ENCODE results near the gene MPV17L2.
A peak's percentile ranks its signal among the peaks of the same experiment; 100 is the strongest.

Gene MPV17L2

GRCh38 chr19:18160493-18160970 is 32.5 kb upstream of the MPV17L2 start:
- no peak for DNase-seq (ENCODE audit: low read depth in 1 of 2, low spot score in 1 of 2)

GRCh38 chr19:18160971-18161635 is 31.9 kb upstream of the MPV17L2 start:
- DNase-seq (ENCODE audit: low read depth in 1 of 2, low spot score in 1 of 2): peak; percentile 77 to 78

DNA sequence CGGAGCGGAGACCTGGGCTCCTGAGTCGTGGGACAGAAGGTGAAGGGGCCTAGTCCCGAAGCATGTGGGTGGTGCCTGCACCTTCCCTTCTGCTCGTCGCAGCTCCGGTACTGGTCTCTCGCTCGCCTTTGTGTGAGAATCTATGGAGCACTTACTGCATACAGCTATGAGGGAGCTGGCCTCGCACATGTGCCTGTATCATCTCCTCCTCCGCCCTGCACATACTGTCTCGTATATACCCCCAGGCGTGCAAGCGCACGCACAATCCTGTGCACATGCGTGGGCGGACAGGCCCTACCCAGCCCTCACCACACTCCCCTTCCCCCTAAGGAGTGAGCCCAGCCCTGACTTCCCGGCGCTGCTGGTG is 31.4 kb upstream of the MPV17L2 start:
- no peak for DNase-seq (ENCODE audit: low read depth in 1 of 2, low spot score in 1 of 2)

GRCh38 chr19:18164072-18164471 is 28.9 kb upstream of the MPV17L2 start:
- no peak for DNase-seq (ENCODE audit: low read depth in 1 of 2, low spot score in 1 of 2)

GRCh38 chr19:18165794-18166544 is 27.0 kb upstream of the MPV17L2 start:
- no peak for DNase-seq (ENCODE audit: low read depth in 1 of 2, low spot score in 1 of 2)

DNA sequence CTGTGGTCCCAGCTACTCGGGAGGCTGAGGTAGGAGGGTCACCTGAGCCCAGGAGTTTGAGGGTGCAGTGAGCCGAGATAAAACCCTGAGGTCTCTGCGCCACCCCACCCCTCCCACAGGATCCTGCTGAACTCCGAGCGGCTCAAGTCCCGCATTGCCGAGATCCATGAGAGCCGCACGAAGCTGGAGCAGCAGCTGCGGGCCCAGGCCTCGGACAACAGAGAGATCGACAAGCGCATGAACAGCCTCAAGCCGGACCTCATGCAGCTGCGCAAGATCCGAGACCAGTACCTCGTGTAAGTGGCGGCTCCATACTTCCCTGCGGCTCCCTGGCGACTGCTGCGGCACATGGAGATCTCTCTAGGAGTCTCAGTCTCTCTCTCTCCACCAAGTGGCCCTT is 26.0 kb upstream of the MPV17L2 start:
- DNase-seq (ENCODE audit: low read depth in 1 of 2, low spot score in 1 of 2): no peak

DNA sequence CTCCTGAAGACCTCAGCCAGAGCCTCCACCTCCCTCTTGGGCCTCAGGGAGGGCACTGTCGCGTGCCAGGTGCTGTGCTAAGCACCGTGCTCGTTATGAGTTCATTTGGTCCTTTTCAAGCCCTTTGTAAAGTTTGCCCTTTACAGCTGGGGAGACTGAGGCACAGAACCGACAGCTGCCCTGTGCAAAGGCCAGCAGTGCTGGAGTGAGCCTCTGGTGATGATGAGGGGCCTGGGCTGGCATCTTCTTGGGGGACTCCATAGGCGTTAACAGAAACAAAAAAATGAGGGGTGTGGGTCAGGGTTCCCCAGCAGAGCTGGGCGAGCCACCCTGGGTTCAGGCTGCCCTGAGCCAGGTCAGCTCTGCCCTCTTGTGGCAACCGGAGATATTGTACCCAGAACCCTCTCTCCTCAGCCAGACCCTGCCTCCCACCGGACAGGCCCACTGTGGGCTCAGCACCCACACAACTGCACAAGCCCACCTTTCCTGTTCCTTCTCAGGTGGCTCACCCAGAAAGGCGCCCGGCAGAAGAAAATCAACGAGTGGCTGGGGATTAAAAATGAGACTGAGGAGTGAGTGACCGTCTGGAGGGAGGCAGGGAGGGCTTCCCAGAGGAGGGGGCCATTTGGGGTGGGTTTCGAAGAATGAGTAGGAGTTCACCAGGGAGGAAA is 24.9 kb upstream of the MPV17L2 start:
- peak in 1 of 2 donors; percentile 27 for DNase-seq (ENCODE audit: low read depth in 1 of 2, low spot score in 1 of 2)

- DNase-seq (ENCODE audit: low read depth in 1 of 2, low spot score in 1 of 2): no peak
These were observed 24.2 kb upstream of the MPV17L2 start for GRCh38 chr19:18168673-18169381.

DNA sequence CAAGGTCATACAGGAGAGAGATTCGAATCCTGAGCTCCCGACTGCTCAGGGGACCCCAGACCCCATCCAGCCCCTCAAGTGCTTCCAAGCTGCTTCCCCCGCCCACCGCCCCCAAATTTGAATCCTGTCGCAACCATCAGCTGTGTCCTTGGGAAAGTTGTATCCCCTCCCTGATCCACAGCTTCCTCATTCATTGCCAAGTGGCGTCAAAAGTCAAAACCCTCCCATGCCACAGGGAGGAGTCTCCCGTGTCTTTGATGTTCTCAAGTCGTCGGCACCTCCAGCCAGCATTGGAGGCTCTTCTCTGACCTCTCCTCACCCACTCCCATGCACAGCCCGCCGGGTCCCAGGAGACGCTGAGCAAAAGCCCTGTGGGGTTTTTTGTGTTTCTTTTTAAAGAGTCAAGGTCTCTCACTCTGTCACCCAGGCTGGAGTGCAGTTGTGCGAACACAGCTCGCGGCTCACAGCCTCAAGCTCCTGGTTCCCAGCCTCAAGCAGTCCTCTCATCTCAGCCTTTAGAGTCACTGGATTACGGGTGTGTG is 22.2 kb upstream of the MPV17L2 start:
- no peak for DNase-seq (ENCODE audit: low read depth in 1 of 2, low spot score in 1 of 2)

DNA sequence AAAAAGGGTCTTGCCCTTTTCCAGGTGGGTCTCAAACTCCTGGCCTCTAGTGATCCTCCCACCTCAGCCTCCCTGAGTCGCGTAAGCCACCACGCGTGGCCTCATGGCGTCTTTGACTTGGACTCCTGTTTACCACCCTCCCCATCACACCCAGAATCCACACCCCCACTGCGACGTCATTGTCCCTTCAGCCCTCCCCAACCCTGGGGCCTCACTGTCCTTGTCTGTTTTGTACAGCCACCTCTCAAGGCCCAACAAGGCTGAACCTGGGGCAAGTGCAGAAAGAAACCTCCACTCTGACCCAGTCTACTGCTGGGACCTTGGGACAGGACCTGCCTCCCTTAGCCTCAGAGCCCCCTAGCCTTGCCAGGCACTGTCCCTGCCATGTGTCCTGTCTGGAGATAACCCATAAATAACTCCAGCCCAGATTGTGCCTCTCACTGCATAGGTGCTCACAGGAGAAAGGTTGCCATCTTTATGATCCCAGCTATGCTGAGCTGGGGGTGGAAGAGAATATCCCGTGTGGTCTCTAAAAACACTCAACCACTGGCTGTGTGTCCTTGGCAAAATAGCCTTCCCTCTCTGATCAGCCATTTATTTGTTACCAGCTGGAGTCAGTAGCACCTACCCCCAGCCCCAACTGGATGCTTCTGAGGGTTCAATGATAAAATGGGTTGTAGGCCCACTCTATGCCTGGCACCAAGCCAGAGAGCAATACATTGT is 21.3 kb upstream of the MPV17L2 start:
- no peak for DNase-seq (ENCODE audit: low read depth in 1 of 2, low spot score in 1 of 2)

- no peak for DNase-seq (ENCODE audit: low read depth in 1 of 2, low spot score in 1 of 2)
These were observed 20.5 kb upstream of the MPV17L2 start for GRCh38 chr19:18172331-18173053.

DNA sequence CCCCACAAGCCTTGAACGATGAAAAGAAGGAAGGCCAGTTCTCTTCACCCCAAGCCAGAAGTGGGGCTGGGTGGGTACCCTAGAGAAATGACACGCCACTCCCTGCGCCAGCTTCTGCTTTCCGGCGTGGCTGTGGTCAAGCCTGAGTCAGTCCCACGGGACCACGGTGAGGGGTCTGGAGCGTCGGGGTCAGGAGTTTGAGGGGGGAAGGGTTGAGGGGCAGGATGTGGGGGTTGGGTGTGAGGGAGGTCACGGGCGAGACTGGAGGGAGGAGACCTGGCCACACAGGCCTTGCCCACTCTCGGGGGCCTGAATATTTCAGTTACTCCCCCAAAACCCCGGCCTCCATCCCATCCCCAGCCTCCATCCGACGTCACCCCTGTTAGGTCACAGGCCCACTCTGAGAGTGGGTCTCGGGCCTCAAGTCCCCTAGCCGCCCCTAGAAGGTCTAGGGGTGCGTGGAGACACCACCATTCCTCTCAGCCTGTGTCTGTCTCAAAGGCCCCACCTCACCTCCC is 19.9 kb upstream of the MPV17L2 start:
- no peak for DNase-seq (ENCODE audit: low read depth in 1 of 2, low spot score in 1 of 2)

- peak in 1 of 2 donors; percentile 52 for DNase-seq (ENCODE audit: low read depth in 1 of 2, low spot score in 1 of 2)
These were observed 19.3 kb upstream of the MPV17L2 start, which contains the start of gene IFI30 for GRCh38 chr19:18173572-18174288. Gene IFI30 (plus strand): TSS chr19:18173813. CDS start chr19:18173842, 29 bp downstream.

DNA sequence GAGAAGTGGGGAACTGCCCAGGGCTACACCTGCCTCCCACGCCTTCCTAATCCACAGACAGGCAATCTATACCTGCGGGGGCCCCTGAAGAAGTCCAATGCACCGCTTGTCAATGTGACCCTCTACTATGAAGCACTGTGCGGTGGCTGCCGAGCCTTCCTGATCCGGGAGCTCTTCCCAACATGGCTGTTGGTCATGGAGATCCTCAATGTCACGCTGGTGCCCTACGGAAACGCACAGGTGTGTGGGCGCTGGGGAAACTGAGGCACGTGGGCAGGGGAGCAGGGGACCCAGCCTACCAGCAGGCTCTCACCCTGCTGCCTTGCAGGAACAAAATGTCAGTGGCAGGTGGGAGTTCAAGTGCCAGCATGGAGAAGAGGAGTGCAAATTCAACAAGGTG is 18.0 kb upstream of the MPV17L2 start:
- no peak for DNase-seq (ENCODE audit: low read depth in 1 of 2, low spot score in 1 of 2)

GRCh38 chr19:18176367-18177310 is 16.4 kb upstream of the MPV17L2 start:
- DNase-seq (ENCODE audit: low read depth in 1 of 2, low spot score in 1 of 2): no peak

DNA sequence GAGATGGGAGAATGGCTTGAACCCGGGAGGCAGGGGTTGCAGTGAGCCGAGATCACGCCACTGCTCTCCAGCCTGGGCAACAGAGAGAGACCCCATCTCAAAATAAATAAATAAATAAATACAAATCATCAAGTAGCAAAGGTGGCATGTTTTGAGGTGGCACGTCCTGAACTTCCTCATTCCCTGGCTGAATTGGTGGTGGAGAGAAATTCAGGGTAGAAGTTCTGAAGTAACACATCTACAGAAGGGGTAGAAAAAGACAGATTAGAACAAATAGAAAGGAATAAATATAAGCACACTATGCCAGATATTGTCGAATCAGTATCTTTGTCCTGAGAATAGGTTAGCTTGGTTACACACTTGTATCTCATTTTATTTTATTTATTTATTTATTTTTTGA is 13.1 kb upstream of the MPV17L2 start:
- no peak for DNase-seq (ENCODE audit: low read depth in 1 of 2, low spot score in 1 of 2)

- no peak for DNase-seq (ENCODE audit: low read depth in 1 of 2, low spot score in 1 of 2)
These were observed 9.5 kb upstream of the MPV17L2 start for GRCh38 chr19:18183529-18183928.

DNA sequence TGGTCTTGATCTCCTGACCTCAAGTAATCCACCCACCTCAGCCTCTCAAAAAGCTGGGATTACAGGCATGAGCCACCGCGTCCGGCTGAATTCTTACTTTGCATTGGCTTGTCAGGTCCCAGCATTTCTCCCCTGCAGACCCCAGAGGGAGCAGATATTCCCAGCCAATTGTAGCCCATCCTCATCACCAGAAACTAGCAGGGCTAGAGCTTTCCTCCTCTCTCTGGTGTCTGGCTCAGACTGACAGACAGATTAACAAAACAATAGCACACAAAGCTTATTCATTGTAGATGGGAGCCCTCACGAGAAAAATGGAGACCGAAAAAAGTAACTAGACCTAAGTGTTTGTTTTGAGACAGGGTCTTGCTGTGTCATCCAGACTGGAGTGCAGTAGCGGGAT is 7.5 kb upstream of the MPV17L2 start:
- no peak for DNase-seq (ENCODE audit: low read depth in 1 of 2, low spot score in 1 of 2)
